ENCODE measurements around the gene FHL1.
"Not testable (repeated sequence)": the region's sequence is repeated elsewhere in the genome, so short reads cannot be mapped to it uniquely, and the experiment has no call there.

FHL1 gene

DNA sequence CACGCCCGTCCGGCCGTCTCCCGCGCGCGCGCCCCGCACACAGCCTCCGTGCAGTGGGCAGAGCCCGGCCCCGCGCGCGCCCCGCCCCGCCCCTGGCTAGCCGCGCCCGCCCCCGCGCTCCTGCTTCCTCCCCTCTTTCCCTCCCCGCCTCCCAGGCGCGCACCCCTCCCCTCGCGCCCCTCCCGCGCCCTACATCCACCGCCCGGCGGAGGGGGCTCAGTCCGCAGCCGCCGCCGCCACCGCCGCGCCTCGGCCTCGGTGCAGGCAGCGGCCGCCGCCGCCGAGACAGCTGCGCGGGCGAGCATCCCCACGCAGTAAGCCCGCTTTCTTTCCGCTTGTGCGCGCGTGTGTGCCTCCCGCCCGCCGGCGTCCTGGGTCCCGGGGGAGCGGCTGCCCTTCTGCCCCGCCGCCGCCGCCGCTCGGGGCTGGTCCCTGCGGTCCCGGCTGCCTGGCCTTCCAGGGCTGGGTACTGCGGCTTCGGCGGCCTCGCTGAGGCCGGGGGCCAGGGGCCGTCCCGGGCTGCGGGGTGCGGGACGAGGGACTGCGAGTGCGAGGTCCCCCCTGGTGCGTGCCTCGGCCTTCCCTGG, at the start of gene FHL1:
TSS of gene FHL1 (plus strand) at position 219 of the 587 bp plus-strand sequence.
- DNase-seq: peak; percentile 83

DNA sequence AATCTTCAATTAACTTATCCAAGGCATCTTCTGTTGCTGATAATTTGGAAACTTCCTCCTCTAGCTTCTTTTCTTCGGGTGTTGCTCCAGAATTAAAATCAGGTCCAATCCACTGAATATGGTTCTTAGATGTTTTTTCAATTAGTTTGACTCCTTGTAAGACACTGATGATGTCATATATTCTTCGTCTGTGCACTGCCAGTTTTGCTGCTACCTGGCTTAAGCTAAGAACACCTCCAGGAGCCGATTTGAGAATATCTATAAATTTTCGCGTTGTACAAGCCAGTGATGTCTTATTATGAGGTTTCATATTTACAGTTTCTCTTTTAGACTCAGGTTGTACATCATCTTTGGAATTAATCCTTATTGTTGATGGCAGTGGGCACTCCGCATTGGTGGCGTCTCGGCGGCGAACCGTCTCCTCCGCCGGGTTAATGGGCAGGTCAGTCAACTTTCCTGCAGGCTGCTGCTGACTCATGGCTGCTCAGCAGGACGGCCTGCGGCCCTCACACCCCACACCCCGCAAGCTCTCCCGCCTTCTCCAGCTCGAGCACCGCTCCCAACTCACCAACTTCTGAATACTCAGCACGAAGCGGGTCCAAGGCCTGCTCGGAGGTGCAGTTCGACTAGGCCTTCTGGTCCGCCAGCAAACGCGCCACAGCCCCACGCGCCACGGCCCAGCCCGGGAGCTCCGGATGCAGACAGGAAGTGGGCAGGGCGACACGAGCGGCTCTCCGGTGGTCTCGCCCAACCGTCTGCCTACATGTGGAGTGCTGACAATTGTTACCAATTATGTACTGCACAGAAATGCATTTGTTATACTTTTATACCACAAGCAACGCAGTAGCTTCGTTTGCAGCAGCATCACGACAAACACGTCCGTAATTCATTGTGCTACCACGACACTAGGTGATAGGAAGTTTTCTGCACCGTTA, 49.2 kb upstream of the FHL1 start:
- DNase-seq: no peak

DNA sequence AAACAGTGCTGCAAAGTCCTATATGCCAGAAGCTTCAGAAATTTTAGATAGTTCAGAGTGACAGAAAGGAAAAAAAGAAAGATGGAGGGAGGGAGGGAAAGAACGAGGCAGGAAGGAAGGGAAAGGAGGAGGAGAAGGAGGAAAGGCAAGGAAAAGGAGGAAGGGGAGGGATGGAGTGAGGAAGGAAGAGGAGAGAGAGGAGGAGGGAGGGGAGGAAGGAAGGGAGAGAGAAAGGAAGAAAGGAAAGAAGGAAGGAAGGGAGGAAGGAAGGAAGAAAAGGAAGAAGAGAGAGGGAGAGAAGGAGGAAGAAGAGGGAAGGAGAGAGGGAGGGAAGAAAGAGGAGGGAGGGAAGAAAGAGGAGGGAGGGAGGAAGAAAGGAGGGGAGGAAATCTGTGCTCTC, 42.4 kb upstream of the FHL1 start:
- DNase-seq: no peak

DNA sequence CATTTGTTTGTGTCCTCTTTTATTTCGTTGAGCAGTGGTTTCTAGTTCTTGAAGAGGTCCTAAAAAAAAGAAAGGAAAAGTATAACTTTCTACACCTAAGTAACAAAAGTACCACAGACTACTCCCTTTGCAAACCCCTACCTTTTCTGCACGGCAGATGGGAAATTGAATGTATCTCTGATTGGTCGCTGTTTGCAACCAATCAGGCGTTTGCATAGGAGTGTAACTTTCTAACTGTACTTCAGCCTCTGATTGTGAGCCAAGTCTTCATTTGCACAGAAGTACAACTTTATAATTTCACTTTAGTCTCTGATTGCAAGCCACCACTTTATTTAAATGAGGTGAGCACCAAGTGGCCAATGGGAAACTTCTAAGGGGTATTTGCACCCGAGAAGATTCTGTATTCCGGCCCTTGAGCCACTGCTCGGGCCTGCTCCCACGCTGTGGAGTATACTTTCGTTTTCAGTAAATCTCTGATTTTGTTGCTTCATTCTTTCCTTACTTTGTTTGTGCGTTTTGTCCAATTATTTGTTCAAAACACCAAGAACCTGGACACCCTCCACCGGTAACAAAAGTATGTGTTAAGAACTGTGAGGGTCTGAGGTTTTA, 40.3 kb upstream of the FHL1 start:
- DNase-seq: no peak

DNA sequence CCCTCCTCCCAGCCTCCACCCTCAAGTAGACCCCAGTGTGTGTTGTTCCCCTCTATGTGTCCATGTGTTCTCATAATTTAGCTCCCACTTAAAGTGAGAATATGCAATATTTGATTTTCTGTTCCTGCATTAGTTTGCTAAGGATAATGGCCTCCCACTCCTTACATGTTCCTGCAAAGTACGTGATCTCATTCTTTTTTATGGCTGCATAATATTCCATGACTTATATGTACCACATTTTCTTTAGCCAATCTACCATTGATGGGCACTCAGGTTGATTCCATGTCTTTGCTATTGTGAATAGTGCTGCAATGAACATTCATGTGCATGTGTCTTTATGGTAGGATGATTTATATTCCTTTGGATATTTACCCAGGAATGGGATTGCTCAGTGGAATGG, 38.4 kb upstream of the FHL1 start:
- not testable (repeated sequence) for DNase-seq

DNA sequence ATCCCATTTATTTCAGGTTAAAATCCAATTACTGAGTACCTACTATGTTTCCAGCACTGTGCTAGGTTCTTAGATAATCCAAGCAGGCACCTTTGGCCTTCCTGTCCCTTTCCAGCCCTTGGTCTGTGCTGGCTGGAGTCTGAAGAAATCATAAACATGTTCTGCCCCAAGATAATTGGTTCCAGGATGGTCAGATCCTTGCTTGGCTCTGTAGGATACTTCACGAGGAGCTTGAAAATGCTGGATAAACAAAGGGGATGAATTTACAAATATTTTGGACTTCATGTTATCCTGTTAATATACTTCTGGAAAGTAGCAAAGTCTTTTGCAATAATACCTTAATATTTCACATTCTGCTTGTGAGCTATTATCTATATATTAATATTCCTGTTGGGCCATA, 35.0 kb upstream of the FHL1 start:
- DNase-seq: no peak

DNA sequence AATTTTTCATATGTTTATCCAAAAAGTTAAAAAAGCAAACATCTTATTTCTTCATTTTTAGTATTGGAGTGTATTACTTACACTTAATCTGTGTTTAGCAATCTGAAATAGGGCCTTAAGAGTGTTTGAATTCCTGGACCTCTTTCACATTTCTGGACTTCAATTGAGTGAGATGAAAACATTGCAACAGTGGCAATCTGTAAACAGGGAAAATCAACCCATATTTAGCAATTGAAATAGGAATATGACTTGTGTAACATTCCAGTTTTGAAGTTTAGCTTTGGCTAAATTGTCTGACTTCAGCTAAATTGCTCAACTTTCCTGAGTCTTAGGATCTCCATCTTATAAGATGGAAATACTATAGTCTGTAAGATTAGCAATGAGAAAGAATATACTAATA, 34.6 kb upstream of the FHL1 start:
- no peak for DNase-seq

DNA sequence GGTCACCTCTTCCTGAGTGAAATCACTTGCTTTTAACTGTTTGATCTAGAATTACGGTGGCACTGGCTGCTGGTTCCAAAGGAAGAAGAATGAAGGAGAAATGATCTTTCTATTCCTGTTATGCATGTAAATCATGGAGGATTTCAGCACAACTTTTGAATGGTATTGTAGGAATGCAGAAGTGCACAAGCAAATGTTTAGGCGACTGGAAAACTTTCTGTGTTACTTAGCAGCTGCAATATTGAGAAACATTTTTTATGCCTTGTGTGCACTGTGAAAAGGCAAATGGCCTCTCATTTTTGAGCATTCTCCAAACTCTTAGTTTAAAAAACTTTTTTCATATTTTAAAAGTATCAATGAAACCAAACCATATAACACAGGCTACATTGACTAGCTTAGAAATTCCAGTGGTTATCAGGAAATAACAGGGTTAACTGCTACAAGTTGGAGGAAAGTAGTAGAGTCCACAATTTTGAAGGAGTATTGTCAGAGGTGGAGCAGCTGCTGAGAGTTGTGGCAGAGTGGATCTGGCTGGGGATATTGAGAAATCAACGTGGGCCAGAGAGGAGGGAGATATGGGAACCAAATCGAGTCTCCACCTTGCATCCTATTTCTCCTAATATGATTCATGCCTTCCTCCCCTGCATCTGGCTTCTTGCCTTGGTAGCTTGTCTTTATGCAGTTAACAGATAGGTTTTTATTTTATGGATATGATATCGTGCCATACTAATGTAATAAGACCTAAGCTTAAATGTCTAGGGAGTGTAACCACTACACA, 32.0 kb upstream of the FHL1 start:
- DNase-seq: peak; percentile 20

DNA sequence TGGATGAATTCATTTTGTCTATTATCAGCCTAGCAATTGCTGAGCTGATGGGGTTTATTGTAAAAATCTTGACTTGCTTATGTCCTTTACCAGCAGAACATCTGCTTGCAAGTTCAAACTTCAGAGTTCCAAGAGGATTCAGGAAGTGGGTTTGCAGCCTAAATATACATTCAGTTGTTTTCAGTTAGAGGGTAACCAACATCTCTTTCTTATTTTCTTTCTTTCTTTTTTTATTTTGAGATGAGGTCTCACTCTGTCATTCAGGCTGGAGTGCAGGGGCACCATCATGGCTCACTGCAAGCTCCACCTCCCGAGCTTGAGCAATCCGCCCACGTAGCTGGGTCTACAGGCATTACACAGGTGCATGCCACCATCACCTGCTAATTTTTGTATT, 31.4 kb upstream of the FHL1 start:
- no peak for DNase-seq

DNA sequence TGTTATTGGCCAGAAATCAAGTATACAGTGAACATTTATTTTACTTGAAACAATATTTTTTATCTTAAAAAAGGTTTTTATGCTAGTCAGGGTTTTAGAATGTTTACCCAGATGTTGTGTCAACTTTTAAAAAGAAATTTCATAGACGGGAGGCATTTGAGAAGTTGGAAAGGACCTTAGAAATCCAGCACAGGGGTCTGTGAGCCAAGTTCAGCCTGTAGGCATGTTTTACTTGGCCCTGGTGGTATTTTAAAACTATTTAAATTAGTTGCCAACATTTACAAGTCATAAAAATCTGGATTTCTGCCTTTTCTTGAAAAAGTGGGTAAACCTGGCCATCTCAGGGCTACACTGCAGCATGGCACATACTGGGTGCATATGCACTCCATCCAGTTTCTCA, 25.5 kb upstream of the FHL1 start:
- no peak for DNase-seq

DNA sequence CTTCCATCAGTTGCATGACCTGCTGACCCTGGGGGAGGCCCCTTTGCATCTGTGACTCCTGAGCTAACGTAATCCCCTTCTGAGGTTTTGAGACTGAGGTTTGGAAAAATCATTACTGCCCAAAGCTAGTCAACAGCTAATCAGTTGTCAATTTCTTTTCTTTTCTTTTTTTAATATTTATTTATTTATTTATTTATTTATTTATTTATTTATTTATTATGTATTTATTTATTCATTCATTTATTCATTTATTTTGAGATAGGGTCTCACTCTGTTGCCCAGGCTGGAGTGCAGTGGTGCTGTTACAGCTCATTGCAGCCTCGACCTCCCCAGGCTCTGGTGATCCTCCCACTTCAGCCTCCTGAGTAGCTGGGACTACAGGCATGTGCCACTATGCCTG, 25.1 kb upstream of the FHL1 start:
- DNase-seq: no peak

DNA sequence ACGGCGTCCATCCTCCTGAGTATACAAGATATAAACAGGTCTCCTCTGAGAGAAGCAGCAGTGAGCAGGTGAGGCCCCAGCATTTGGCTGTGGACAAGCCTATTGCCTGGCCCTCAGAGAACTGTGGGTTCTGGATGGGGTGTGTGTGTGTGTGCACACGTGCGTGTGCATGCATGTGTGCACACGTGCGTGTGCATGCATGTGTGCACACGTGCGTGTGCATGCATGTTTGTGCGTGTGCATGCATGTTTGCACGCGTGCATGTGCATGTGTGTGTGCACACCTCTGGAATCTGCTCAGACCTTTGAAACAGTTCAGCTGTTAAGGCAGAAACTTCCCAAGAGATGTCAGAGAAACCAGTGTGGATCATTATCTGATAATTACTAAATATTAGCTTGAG, 22.2 kb upstream of the FHL1 start:
- DNase-seq: no peak

DNA sequence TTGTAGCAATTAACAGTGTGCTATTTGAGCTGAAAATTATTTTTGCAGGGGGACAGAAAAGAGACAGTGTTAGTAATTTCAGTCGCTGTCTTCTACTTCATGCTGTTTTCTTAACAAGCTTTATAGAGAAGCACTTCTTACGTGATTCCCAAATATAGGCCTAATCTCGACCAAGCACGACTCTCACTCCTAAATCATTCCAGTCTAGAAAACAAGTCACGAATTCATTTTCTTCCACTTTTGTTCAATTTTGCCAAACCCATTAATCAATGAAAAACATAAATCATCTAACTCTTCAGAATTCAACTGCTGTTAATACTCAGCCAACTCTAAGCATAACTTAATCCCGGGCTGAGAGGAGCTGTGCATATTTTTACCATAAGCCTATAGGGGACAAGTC, 21.0 kb upstream of the FHL1 start:
- no peak for DNase-seq

DNA sequence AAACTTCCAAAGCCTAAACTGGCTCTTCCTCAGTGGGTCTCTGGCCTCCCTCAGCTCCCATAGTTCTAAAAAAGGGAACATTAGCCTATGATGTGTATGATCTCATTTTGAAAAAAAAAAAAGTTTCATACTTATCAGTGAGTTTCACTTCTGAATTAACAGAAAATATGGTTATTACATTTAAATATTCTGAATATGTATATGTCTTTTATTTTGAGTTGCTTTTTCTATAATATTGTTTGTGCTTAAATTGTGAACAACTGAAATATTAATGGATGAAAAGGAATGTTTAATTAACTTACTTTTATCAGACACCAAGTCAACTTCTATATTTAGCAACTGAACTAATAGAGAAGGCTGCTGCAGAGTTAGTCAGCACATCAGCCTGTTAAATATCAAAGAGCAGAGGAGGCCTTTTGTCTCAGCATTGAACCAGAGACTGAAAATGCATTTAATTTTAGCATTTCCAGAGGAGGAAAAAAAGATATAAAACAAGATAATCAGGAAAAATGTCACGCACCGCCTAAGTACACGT, 20.4 kb upstream of the FHL1 start:
- DNase-seq: no peak

DNA sequence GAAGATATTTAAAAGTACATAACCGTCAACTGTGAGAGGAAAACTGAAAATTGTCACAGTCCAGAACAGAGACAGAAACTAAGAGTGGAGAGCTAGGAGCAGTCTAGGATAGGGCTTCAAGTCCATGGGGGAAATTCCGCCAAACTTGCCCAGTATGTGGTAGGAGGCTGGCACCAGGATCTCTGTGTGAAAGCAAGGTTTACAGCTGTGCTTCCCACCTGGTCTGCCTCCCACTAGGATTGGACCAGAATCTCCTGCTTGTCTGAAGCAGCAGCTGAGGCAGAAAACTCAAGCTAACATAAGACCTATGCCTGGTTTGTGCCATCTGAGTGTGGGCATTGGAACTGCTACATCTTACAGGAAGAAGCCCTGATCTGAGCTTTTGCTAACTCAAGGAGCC, 18.6 kb upstream of the FHL1 start:
- DNase-seq: no peak

DNA sequence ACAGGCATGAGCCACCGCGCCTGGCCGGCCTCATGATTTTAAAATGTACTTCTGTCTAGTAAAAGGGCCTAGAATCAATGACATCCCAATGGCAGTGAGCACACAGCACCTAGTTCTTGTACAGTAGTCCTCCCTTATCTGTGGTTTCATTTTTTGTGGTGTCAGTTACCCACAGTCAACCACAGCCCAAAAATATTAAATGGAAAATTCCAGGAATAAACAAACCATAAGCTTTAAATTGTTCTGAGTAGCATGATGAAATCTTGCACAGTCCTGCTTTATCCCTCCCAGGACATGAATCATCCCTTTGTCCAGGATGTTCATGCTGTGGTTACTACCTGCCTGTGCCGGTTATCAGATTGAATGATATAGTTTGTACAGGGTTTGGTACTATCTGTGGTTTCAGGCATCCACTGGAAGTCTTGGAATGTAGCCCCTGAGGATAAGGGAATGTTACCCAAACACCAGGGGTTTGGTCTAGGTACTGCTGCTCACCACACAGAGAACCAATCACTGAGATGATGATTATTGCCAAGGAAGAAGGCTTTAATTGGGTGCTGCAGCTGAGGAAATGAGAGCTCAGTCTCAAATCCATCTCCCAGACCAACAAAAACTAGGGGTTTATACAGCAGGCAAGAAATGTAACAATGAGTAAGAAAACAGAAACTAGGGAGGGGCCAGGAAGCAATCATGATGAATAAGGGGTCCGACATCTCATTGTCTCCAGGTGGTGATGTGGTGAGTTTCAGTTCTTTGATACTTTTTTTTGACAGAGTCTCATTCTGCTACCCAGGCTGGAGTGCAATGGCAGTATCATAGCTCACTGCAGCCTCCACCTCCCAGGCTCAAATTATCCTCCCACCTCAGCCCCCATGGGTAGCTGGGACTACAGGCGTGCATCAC, 16.2 kb upstream of the FHL1 start:
- no peak for DNase-seq

DNA sequence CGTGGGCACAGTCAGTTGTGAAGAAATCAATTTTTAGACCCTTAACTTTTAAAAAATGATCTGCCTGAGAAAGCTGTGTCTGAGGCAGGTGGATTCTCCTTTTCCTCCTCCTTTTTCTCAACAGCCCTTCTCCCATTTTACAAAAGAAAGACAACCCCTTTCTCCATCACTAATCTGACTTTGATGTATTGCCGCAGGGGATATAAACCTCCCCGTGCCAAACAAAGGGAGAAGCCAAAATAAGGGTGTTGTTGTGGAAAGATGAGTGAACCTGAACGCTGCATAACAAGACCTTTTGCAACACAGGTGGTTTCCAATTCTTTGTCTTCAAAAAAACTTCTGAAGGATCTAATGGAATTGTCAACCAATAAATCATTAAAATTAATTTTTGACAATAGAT, 8.4 kb upstream of the FHL1 start:
- no peak for DNase-seq

DNA sequence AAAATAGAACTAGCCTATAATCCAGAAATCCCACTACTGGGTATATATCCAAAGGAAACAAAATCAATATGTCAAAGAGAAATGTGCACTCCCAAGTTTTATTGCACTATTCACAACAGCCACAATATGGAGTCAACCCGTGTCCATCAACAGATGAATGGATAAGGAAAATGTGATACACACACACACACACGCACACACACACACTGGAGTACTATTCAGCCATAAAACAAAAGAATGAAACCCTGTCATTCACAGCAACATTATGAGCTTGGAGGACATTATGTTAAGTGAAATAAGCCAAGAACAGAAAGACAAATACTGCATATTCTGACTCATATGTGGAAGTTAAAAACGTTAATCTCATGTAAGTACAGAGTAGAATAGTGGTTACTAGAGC, 5.8 kb upstream of the FHL1 start:
- no peak for DNase-seq

DNA sequence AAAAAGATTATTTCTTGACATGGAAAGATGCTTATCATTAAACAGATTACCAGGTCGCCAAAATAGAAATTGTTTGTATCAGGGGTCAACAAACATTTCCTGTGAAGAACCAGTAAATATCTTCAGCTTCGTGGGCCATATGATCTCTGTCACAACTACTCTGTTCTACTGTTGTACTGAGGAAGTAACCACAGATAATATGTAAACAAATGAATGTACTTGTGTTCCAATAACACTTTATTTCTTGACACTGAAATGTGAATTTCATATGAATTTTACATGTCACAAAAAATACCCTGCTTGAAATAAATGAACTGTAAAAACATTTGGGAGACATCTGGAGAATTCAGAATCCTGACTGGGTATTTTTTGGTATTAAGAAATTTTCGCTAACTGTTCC, 4.7 kb upstream of the FHL1 start:
- DNase-seq: no peak

DNA sequence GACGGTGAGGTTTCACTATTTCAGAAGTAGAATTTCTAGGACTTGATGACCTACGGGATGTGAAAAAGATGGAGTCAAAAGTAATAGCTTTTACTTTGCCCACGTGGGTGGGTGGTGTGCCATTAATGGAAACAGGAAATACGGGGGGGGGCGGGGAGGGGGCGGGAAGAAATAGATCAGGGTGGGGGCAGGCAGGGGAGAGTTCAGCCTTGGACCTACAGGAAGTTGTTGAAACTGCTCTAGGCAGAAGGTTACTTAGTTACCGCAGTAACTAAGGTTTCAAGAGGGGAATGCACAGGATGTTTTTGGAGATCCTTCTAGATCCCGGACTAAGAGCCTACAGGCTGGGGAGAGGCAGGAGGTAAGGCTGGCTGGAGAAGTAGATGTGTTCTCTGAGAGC, 3.6 kb upstream of the FHL1 start:
- DNase-seq: no peak

DNA sequence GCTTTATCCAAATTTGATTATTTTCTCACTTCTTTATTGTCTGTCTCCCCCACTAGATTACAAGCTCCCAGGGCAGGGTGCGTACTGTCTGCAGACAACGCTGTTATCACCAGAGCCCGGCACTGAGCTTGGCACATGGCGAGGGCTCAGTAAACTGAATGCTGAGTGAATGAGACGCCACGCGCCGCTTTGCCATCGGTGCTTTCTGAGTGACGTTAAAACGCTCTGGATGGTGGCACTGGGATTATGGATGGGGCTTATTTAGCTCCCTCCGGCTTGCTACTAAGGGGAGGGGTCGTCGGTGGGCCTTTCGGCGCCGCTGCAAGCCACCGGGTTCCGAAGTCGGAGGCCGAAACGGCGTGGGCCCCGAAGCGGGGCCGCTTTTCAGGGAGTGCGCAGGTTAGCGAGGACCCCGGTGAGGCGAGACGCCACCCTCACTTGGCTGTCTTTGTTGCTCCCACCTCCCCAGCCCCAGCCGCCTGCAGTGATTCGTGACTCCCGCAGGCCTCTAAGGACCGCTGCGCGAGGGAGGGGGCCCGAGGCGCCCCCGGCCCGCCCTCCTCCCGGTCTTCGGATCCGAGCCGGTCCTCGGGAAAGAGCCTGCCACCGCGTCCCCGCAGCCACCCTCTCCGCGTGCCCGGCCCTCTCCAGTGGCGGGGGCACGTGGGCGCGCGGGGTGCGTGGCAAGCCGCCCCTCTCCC, 569 bp upstream of the FHL1 start:
- peak; percentile 69 for DNase-seq
